Eye (tissue), 1 donor: Measurements from ENCODE around the gene RAB40C.

ENCODE experiments used
- DNase-seq: peaks from one replicate; pipeline ENCODE4 v3.0.0-alpha.2; 2015

Gene RAB40C

GRCh38 chr16:575354-576196 is 14.3 kb upstream of the RAB40C start:
- no peak for DNase-seq

DNA sequence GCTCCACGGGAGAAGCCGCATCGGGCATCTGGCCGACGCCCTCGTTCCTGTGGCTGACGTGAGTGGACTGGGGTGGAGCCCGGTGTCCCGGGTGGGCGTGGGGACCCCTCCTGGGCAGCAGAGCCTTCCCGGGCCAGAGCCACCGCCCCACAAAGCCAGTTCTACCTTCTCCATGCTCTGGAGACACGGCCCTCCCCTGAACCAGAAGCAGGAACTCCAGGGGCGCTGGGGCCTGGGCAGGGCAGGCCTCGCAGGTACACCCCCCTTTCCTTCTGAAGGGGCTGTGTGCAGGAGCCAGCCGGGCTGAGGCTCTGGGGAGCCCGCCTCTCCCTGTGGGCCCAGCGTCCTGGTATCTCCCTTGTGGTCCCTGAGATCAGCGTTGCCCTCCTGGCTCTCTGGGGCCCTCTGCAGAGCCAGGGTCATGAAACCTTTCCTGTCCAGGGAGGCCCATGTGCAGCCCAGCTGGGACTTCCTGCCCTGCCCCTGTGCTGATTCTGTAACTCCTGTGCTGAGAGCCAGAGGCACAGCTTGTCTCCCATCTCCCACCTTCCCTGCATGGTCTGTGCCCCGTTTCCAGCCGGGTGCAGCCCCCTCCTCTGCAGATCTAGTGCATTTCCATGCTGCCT is 13.6 kb upstream of the RAB40C start:
- DNase-seq: no peak

- peak; percentile 47 for DNase-seq
These were observed 13.1 kb upstream of the RAB40C start for GRCh38 chr16:576823-577201.

DNA sequence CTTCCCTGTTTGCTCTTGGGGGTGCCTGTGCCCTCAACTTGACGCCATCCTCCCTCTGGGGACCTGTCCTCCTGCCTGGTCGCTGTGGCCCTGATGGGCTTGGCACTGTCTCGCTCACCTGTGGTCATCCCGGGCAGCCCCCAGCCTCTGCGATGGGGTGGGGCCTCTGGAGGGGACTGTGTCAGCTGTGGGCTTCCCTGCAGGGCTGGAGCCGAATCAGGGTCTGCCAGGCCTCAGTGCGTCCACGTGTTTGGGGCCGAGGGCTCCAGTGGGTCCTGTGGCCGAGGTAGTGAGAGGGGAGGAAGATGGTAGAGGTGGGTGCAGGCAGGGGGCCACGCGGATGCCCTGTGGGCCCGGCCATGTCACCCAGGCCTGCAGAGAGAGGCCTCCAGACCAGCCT is 12.1 kb upstream of the RAB40C start:
- DNase-seq: no peak

GRCh38 chr16:578232-578869 is 11.5 kb upstream of the RAB40C start:
- DNase-seq: no peak

DNA sequence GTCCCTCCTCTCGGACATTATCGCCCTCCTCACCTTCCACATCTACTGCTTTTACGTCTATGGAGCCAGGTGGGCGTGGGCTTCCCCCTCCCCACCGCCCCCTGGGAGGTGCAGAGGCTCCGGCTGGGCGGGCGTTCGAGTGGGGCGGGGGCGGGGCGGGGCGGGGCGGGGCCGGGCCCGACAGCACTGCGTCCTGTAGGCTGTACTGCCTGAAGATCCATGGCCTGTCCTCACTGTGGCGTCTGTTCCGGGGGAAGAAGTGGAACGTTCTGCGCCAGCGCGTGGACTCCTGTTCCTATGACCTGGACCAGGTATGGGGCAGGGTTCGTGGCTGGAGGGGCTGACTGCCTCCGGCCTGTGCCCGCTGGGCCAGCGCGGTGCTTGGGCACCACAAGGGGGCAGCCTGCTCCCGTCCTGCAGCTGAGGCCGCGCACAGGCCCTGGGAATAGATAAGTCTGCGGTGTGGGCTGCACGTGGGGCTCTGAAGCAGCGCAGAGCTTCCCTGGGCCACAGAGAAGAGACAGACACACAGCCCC is 10.9 kb upstream of the RAB40C start:
- DNase-seq: peak; percentile 78

DNA sequence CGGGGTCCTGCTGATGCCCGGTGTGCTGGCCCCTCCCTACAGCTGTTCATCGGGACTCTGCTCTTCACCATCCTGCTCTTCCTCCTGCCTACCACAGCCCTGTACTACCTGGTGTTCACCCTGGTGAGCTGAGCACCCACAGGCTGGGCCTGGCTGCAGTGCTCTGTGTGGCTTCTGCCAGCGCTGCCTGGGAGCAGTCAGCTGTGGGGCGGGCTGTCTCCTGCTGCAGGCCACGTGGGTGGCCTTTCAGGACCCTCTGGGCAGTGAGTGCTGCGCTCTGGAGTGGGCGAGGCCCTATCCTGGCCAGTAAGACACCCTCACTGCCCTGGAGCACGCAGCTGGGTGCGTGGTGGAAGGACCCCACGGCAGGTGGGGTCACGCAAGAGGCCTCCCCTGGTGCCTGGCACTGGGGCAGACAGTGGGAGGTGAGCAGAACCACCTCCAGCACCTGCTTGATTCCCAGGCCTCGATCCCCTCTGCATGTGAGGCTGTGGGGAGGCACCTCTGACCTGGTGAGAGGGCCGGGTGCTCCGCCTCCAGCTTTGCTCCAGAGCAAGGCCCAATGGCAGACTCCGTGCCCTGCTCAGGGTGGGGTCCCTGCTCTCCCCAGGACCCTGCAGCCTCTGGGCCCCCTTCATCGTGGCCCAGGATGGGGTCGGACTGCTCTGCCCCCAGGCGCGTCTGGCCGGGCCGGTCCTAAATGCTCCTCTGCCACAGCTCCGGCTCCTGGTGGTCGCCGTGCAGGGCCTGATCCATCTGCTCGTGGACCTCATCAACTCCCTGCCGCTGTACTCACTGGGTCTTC is 9.5 kb upstream of the RAB40C start:
- DNase-seq: no peak

- DNase-seq: no peak
These were observed 8.8 kb upstream of the RAB40C start for GRCh38 chr16:580946-581498.

DNA sequence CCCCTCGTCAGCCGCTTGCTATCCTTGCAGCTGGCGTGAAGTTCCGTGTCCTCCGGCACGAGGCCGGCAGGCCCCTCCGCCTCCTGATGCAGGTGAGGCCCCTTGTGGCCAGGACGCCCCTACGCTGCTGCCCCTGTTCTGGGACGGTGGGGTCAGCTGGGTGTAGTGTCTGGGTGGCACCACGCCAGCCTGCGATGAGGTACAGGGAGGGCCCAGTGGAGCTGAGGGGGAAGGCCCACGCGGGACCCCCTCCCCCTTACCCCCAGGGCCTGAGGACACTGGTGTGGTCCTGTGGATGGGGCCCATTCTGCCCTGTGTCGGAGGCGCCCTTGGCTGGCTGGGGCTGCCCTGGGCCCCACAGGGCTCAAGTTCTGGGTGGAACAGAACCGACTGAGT is 7.7 kb upstream of the RAB40C start:
- no peak for DNase-seq

DNA sequence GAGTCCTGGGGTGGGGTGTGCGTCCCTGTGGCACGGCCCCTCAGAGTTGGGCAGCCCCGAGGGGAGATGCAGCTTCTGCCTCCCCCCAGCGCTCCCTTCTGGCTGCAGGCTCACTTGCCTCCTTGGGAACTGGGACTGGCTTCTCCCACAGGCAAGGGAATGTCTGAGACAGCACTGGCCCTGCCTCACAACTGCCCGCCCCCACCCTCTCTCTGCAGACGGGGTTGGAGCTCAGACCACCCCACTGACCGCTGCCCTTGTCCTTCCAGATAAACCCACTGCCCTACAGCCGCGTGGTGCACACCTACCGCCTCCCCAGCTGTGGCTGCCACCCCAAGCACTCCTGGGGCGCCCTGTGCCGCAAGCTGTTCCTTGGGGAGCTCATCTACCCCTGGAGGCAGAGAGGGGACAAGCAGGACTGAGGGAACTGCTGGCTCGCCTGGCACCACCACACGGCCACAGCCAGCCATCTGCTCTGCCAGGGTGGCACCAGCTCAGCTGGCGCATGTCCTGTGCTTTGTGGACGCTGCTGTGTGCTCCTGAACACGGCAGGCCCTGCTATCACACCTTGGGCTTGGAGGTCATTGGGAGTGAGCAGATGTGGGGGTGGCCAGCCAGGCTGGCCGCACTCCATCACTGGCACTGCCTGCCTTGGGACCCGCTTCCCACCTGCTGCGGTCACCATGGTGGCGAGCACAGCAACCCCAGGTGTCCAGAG is 7.1 kb upstream of the RAB40C start:
- no peak for DNase-seq

- DNase-seq: no peak
These were observed 6.4 kb upstream of the RAB40C start for GRCh38 chr16:583470-583814.

DNA sequence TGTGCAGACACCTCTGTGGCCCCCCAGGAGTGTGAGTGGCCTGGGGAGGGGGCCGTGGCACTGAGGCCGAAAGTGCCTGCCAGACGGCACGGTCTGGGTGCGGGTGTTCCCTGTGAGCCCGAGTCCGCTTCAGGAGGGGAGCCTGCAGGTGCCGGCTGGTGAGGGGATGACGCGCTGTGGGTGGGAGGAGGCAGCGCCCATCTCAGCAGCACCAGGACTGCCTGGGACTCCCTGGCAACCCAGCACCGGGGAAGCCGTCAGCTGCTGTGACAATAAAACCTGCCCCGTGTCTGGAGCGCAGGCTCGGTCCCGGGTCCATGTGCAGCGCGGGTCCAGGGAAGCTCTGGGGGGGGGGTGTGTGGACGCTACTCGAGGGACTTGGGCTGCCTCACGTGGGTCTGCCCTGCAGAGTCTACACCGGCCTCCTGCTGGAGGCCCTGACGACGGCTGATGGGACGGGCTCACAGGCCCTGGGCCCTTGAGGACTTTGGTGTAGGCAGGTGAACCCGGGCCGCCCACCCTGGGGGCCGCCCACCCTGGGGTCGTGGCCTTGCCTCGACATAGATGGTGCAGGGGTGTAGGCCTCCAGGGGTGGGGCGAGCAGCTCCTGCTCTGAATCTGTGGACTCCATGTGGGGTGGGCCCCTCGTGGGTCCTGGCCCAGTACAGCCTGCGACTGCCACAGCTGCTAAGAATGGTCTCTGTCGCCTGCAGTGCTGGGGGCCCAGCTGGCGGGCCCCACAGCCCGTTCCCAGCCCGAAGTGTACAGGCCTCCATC is 5.9 kb upstream of the RAB40C start:
- DNase-seq: no peak

DNA sequence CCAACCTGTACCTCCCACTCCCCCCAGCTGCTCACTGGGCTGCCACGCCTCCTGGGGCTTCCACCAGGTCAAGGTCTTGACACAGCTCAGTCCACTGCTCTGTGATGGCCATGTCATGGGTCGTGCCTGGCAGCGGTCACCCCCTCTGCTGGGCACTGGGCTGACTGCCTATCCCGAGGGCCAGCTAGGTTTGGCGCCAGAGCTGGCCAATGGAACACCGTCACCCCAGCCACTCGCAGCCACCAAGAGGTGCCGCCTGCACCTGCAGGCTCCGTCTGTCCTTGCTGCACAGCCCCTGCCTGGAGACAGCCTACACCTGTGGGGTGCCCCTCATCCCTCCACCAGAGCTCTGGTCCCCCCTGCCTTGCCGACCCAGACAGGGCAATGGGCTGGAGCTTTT is 4.5 kb upstream of the RAB40C start:
- DNase-seq: peak; percentile 17

DNA sequence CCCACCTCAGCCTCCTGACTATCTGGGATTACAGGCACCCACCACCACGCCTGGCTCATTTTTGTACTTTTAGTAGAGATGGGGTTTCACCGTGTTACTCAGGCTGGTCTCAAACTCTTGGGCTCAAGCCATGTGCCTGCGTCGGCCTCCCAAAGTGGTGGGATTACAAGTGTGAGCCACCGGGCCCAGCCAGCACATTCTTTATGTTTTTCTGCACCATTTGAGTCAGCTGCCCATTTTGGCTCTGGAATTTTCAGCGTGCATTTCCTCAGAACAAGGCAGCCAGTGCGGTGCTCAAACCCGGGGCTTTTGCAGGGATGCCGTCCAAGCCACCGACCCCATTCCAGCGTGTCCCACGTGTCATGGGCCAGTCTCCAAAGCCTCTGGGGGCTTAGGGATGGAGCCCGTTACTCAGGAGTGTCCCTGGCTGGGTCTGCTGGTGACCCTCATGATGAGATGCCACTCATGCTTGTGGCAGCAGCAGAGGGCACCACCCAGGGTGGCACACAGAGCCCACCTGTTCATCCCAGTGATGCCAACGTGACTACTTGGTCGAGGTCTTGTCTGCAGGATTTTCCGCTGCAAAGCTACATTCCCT is 3.7 kb upstream of the RAB40C start:
- DNase-seq: peak; percentile 44

DNA sequence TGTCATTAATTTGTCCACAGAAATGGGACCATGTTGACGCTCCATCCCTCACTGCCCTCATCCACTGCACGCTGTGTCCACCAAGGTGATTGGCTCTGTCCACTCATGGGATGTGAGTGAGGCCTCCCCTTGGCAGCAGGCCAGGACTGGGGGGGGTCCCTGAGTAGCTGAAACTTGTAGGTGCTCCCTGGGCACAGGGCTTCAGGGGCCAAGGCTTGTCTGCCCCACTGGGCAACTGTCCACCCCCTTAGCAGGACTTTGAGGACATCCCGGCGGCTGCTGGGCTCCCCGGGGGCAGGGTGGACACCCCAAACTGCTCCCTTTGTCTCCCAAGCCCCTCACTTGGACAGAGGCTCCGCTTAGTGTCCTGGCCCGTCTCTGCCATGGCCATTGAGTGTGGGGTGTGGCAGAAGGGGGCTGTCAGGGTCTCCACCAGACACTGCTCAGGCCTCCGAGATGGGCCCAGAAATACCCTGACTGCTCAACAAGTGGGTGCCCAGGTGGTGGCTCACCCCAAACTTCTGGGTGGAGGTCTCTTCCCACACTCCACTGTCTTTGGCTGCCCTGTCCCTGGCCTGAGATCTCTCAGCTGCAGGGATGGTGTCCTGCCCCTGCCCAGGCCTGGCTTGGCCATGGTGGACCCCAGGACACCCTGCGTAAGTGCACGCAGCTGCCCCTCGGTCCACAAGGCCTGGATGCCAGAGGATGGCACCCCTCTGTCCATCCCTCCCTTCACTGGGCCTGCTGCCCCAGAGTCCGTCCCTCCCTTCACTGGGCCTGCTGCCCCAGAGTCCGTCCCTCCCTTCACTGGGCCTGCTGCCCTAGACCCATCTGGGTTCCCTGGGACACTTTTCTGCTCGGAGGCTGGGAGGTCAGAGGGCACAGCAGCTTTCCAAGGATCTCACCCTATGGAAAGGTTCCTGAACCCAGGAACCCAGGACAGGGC is 2.9 kb upstream of the RAB40C start:
- peak; percentile 35 for DNase-seq

GRCh38 chr16:588639-588888 is 1.3 kb upstream of the RAB40C start:
- DNase-seq: peak; percentile 79

DNA sequence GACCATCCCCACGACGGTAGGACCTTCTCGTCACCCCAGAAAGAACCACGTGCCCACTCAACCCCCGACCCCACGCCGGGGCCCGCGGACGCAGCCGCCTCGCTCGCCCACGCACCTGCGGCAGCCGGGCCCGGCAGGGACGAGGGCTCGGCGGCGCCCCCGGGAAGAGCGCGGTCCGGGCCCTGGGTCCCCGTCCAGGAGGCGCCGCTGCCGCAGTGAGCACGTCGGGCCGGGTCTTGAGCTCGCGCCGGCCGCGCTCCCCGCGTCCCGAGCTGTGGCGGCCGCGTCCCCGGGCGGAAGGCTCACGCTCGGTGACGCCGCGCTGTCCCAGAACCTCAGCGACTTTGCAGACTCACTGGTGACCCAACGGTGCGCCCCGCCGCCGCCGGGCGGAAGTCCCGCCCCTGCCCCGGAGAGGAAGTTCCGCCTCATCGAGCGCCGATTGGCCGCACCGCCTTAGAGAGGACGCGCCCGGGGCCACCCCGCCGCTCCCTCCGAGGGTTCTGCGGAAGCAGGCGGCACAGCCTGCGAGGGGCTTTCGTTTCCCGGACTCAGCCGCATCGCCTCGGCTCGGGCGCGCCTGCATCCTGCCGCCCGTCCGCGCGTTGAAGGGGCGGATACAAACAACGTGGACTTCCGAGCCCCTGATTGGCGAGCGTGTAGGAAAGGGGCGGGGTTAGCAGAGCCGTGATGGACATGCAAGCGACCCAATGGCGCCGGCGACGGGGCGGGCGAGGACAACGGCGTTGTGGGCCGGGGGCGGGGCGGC is 793 bp upstream of the RAB40C start:
- peak; percentile 99 for DNase-seq

DNA sequence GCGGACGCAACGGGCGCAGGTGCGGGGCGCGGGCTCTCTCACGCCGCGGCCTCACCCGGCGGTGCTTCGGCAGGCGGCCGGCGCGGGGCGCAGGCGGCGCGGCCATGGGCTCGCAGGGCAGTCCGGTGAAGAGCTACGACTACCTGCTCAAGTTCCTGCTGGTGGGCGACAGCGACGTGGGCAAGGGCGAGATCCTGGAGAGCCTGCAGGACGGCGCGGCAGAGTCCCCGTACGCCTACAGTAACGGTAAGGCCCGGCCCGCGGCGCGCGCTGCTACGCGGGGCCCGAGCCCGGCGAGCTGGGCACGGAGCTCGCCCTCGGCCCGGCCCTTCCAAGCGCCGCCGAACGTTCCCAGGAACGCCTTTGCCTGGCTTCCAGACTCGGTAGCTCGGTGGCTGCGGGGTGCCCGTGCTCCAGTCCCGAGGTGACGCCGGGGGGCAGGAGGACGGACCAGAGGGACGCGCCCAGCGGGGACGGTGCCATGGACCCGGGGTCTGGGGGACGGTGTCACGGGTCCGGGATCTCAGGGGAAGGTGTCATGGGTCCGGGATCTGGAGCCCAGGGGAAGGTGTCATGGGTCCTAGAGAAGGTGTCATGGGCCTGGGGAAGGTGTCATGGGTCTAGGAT is 435 bp downstream of the RAB40C start:
- peak; percentile 69 for DNase-seq

DNA sequence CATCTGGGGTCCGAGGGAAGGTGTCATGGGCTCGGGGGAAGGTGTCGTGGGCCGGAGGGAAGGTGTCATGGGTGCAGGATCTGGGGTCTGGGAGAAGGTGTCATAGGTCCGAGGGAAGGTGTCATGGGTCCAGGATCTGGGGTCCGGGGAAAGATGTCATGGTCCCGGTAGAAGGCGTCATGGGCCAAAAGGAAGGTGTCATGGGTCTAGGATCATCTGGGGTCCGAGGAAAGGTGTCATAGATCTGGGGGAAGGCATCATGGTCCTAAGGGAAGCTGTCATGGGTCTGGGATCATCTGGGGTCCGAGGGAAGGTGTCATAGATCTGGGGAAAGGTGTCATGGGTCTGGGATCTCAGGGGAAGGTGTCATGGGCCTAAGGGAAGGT is 942 bp downstream of the RAB40C start:
- DNase-seq: no peak
